Heart left ventricle (tissue), 13 donors: ENCODE measurements around the gene KDM1A.

ENCODE experiments used
- CTCF ChIP-seq, 12 donors: fragments of 200-600 bp; sonication (generic) in 4 of 12; IDR thresholded peaks; one replicate each; pipeline versions ENCODE4 v1.5.0 to v1.8.0; 2018 to 2022; ENCODE audit warnings: antibody characterized with exemption in 12 of 12, mild to moderate bottlenecking in 5 of 12
- POLR2A ChIP-seq, 2 donors: fragments of 450-650 bp; IDR thresholded peaks; one replicate each; pipeline ENCODE4 v1.6.1; 2017; ENCODE audit warnings: antibody characterized with exemption in 2 of 2, mild to moderate bottlenecking in 2 of 2, moderate library complexity in 2 of 2
- donor health status: ischemic (EF 13 %, LVEDD 7.1; RV severe dilation, severe dysfunction).
- donor health status: DM: no; HTN: yes; CAD: no.
- donor health status: DM: no; HTN: no; CAD: no.
- donor health status: ischemic (EF 25% LVEDD 6.9; RV normal size, moderate dysfunction).
- donor health status: ischemic (EF 25% LVEDD 5.7; RV mildly dilated, moderate dysfunction).
- donor health status: ischemic (EF 35%, LVEDD 5.7; RV mildly dilated, moderate dysfunction).
- donor health status: nonischemic (EF 11% LVEDD 7.7; RV severe dilation, severe dysfunction).
- donor health status: DM: yes; HTN: yes; CAD: no.
- donor health status: PGD.
- donor health status: ischemic (EF 29% LVEDD 5.4; RV normal size, mild dysfunction).
- donor health status: nonischemic (EF 23%, LVEDD 6.1; RV moderate dilation, normal function).

DNA sequence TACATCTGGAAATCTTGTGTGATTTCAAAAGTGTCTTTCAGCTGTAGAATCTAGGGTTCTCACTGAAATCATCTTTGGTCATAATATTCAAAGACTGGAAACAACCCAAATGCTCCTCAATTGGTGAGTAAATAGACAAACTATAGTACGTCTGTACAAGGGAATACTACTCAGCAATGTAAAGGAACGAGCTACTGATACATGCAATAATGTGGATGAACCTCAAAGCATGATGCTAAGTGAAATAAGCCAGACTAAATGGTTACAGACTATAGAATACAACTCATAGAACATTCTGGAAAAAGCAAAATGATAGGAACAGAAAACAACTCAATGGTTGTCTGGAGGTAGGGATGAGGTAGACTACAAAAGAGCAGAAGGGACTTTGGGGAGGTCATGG is 49.2 kb upstream of the KDM1A start:
- TF ChIP-seq CTCF (IDR thresholded peaks at IDR 0.05) (no peak), POLR2A (IDR thresholded peaks at IDR 0.05) (no peak)
